ENCODE results near the gene HEMK1. TPM values are rescaled to one million over a fixed set of nuclear protein-coding genes. Genes with fewer than 3 reads are reported as not detected.

Gene HEMK1
- total RNA-seq, 1 experiment from 2014 or later: 12.5 TPM

GRCh38 chr3:50533807-50534461, 35.4 kb upstream of the HEMK1 start:
- H3T11ph ChIP-seq (ENCODE audit: low read length): no peak overlapping the region
- no peaks in the 10 kb centered on the region; a peak in 1 of 5 replicates for H3K9me3 Mint-ChIP-seq
- no peak overlapping the region for H4K5ac ChIP-seq (ENCODE audit: insufficient read length, low read depth, low read length)
- H3K27me3 ChIP-seq (ENCODE audit: insufficient read depth, low read length): peaks cover 3% of the 10 kb centered on the region; the same call in 1 of the 2 replicates
- no peaks in the 10 kb centered on the region for H3K79me2 ChIP-seq (ENCODE audit: insufficient read depth, low read length)
- no peak overlapping the region for H3K56ac ChIP-seq (ENCODE audit: insufficient read length, low read depth, low read length)
- no peak overlapping the region for H3K4ac ChIP-seq (ENCODE audit: low read depth, low read length)
- no peak overlapping the region for H3K14ac ChIP-seq (ENCODE audit: insufficient read depth, low read length)
- H3K9ac ChIP-seq (ENCODE audit: extremely low read depth, insufficient read length, low read length): no peak overlapping the region
- H2AK5ac ChIP-seq (ENCODE audit: insufficient read length, low read length): no peak overlapping the region
- WGBS (ENCODE audit: extremely low coverage, insufficient read length, low lambda C conversion rate): no CpG with 5 or more reads among the region's 9 CpGs
- H3K23ac ChIP-seq (ENCODE audit: insufficient read length, low read depth, low read length): no peak overlapping the region
- no peaks in the 10 kb centered on the region for H3K9me3 ChIP-seq (ENCODE audit: control insufficient read depth, low read depth, low read length)
- H2BK15ac ChIP-seq (ENCODE audit: low read depth, low read length): no peak overlapping the region
- no peak for DNase-seq
- no peak overlapping the region for H2BK5ac ChIP-seq (ENCODE audit: insufficient read length, low read length)
- no peak overlapping the region for H3K4me2 ChIP-seq (ENCODE audit: insufficient read depth, insufficient read length, low read length)
- H4K20me1 ChIP-seq (ENCODE audit: control insufficient read depth, insufficient read depth, insufficient read length): no peaks in the 10 kb centered on the region
- no peaks in the 10 kb centered on the region for H3K23me2 ChIP-seq (ENCODE audit: insufficient read length, low read depth, low read length, poor library complexity, severe bottlenecking)
- TF ChIP-seq CTCF (conservative IDR thresholded peaks at IDR 0.05): no peak
- no peak overlapping the region for H3K18ac ChIP-seq (ENCODE audit: insufficient read length, low read depth, low read length)
- no peak overlapping the region for H4K91ac ChIP-seq (ENCODE audit: insufficient read length, low read depth, low read length)
- no peak overlapping the region for H2BK12ac ChIP-seq (ENCODE audit: insufficient read length, low read depth, low read length)
- H3K79me1 ChIP-seq (ENCODE audit: insufficient read depth, low read depth, low read length, poor library complexity, severe bottlenecking): no peaks in the 10 kb centered on the region
- no peak overlapping the region for H2BK120ac ChIP-seq (ENCODE audit: low read depth, low read length, poor library complexity, severe bottlenecking)
- no peaks in the 10 kb centered on the region; a peak in 1 of 7 replicates for H3K36me3 Mint-ChIP-seq (ENCODE audit: insufficient read depth in 1 of 3, low read depth in 3 of 3)
- H2BK20ac ChIP-seq (ENCODE audit: low read depth, low read length, poor library complexity, severe bottlenecking): no peak overlapping the region
- no peak overlapping the region for H4K8ac ChIP-seq (replicated peaks; ENCODE audit: insufficient read length, low read depth, low read length)
- H3K4me1 ChIP-seq (ENCODE audit: insufficient read depth, low read length): no peaks in the 10 kb centered on the region
- peaks cover 56 to 66% of the 10 kb centered on the region in 2 experiments for H3K4me1 Mint-ChIP-seq
- H3K27me3 Mint-ChIP-seq (ENCODE audit: low read depth): peaks cover 24% of the 10 kb centered on the region
- no peak overlapping the region for H2AFZ ChIP-seq (ENCODE audit: low read length)
- no peak overlapping the region for H3K27ac ChIP-seq (ENCODE audit: insufficient read length, low read depth, low read length)
- H3K27ac Mint-ChIP-seq: no peak overlapping the region; a peak in 1 of 7 replicates
- H3K4me3 Mint-ChIP-seq: no peak overlapping the region

All from H9 (cell line).